DND-41 (cell line): ENCODE measurements around the gene CEP55.

Experiments used
- ATAC-seq: fragments of 200-7000 bp; cut with Tn5 transposase; 3 replicates; pipeline ENCODE4 v1.9.1; 2021; ENCODE audit warnings: low read depth; ENCODE audit not compliant: insufficient read depth
- DNase-seq: peaks from one replicate; pipeline ENCODE4 v3.0.0-alpha.2; 2020
- H2AFZ ChIP-seq: 2 replicates; pipeline ENCODE4 v1.6.0; 2012; ENCODE audit warnings: low read depth, low read length
- H3K27ac ChIP-seq: 2 replicates; pipeline ENCODE4 v1.5.1; 2012; ENCODE audit warnings: low read length, inconsistent platforms
- H3K27me3 ChIP-seq: fragments of 200-600 bp; sonication (generic); 2 replicates; pipeline ENCODE4 v1.6.0; 2012; ENCODE audit warnings: low read length, mild to moderate bottlenecking, inconsistent platforms; ENCODE audit not compliant: insufficient read depth, poor library complexity
- H3K36me3 ChIP-seq: 2 replicates; pipeline ENCODE4 v1.5.1; 2012; ENCODE audit warnings: low read length, inconsistent platforms; ENCODE audit not compliant: insufficient read depth
- H3K4me1 ChIP-seq: 2 replicates; pipeline ENCODE4 v1.5.1; 2012; ENCODE audit warnings: mild to moderate bottlenecking, low read length; ENCODE audit not compliant: insufficient read depth
- H3K4me2 ChIP-seq: 2 replicates; pipeline ENCODE4 v1.6.0; 2012; ENCODE audit warnings: mild to moderate bottlenecking, moderate library complexity, low read length, inconsistent platforms; ENCODE audit not compliant: insufficient read depth
- H3K4me3 ChIP-seq, 2 experiments: fragments of 200-600 bp in 1 of 2; shearing (Covaris generic) in 1 of 2; 2 replicates each; pipeline ENCODE4 v1.5.1; 2012 to 2016; ENCODE audit warnings: inconsistent platforms in 2 of 2, low read length in 2 of 2, mild to moderate bottlenecking in 2 of 2, low read depth in 1 of 2, moderate library complexity in 1 of 2
- H3K79me2 ChIP-seq: 2 replicates; pipeline ENCODE4 v1.6.0; 2012; ENCODE audit warnings: low read length, inconsistent platforms; ENCODE audit not compliant: insufficient read depth
- H3K9ac ChIP-seq: 2 replicates; pipeline ENCODE4 v1.6.0; 2012; ENCODE audit warnings: low read depth, mild to moderate bottlenecking, inconsistent platforms, low read length, moderate library complexity
- H3K9me3 ChIP-seq: 2 replicates; pipeline ENCODE4 v1.5.1; 2012; ENCODE audit warnings: low read length, moderate library complexity, mild to moderate bottlenecking, inconsistent platforms; ENCODE audit not compliant: insufficient read depth, severe bottlenecking
- H4K20me1 ChIP-seq: 2 replicates; pipeline ENCODE4 v1.6.0; 2012; ENCODE audit warnings: low read length; ENCODE audit not compliant: insufficient read depth
- EZH2 ChIP-seq: IDR thresholded peaks from 3 replicates; pipeline ENCODE4 v1.6.1; 2012; ENCODE audit warnings: borderline replicate concordance, low read depth, mild to moderate bottlenecking, moderate library complexity, low read length, inconsistent platforms; ENCODE audit not compliant: severe bottlenecking
- TF ChIP-seq, protein P1 (sequence below): IDR thresholded peaks from 2 replicates; pipeline ENCODE4 v1.5.1; 2012; ENCODE audit warnings: borderline replicate concordance, low read length, moderate library complexity, mild to moderate bottlenecking; ENCODE audit not compliant: poor library complexity, severe bottlenecking; ENCODE audit errors: extremely low read depth

The CEP55 gene

DNA sequence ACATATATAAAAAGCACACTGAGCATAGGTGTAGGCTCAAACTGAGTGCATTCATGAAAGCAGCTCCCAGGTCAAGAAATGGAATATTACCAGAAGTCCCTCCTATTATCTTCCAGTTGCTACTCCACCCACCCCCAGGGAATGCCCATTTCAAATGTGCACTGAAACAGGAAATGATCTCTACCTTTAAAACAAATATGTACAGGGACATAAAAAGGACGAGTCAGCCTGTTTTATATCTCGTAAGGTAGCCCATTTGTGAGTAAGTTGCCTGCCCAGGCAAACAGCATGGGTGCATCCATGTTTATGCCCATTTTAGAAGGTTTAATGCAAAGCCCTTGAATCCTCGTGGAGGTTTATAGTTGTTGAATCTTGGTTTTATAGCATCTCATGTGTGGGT lies 80.5 kb downstream of the CEP55 start:
- DNase-seq, result no peak
- Histone ChIP-seq H3K4me2 (no peak overlapping the region), H3K27ac (no peak overlapping the region), H3K9me3 (no peaks in the 10 kb centered on the region), H4K20me1 (no peaks in the 10 kb centered on the region), H3K9ac (no peak overlapping the region), H3K27me3 (peaks cover 5% of the 10 kb centered on the region), H3K36me3 (no peaks in the 10 kb centered on the region), H2AFZ (no peak overlapping the region), H3K79me2 (no peaks in the 10 kb centered on the region), H3K4me3 (no peak overlapping the region), H3K4me1 (peaks cover 4% of the 10 kb centered on the region; the same call in 1 of the 2 replicates)
- no peak for TF ChIP-seq EZH2
- TF ChIP-seq, protein P1, sequence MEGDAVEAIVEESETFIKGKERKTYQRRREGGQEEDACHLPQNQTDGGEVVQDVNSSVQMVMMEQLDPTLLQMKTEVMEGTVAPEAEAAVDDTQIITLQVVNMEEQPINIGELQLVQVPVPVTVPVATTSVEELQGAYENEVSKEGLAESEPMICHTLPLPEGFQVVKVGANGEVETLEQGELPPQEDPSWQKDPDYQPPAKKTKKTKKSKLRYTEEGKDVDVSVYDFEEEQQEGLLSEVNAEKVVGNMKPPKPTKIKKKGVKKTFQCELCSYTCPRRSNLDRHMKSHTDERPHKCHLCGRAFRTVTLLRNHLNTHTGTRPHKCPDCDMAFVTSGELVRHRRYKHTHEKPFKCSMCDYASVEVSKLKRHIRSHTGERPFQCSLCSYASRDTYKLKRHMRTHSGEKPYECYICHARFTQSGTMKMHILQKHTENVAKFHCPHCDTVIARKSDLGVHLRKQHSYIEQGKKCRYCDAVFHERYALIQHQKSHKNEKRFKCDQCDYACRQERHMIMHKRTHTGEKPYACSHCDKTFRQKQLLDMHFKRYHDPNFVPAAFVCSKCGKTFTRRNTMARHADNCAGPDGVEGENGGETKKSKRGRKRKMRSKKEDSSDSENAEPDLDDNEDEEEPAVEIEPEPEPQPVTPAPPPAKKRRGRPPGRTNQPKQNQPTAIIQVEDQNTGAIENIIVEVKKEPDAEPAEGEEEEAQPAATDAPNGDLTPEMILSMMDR, result no peak
- ATAC-seq, result no peak

DNA sequence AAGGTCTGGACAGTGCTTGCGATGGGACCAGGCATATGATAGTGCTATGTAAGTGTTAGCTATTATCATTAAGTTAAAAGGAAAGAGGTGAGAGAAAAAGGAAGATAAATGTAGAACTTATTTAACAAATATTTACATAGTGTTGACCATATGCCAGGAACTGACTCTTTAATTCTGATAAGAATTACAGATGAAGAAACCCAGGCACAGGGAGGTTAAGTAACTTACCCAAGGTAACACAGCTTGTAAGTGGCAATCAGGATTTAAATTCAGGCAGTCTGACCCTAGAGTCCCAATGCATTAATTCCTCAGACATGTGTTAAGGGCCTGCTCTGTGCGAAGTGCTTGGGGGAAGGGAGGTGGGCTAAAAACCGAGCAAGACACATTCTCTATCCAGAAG lies 81.2 kb downstream of the CEP55 start:
- Histone ChIP-seq H3K4me1 (peaks cover 4% of the 10 kb centered on the region; the same call in 1 of the 2 replicates), H3K4me2 (no peak overlapping the region), H3K9me3 (no peaks in the 10 kb centered on the region), H3K36me3 (no peaks in the 10 kb centered on the region), H3K4me3 (no peak overlapping the region), H3K27ac (no peak overlapping the region), H3K9ac (no peak overlapping the region), H2AFZ (no peak overlapping the region), H3K27me3 (peaks cover 5% of the 10 kb centered on the region), H3K79me2 (no peaks in the 10 kb centered on the region), H4K20me1 (no peaks in the 10 kb centered on the region)
- ATAC-seq (no peak), DNase-seq (no peak)
- TF ChIP-seq, protein P1, result no peak
- TF ChIP-seq EZH2, result no peak
